NCI-H2196 (cell line): Measurements from ENCODE around the gene WTIP.
"Not testable (repeated sequence)": the region's sequence is repeated elsewhere in the genome, so short reads cannot be mapped to it uniquely, and the experiment has no call there.

Experiments
- DNase-seq: peaks from one replicate; lab custom pipeline; 2025; ENCODE audit not compliant: unreplicated experiment; lab: John Stamatoyannopoulos, UW

The WTIP gene

GRCh38 chr19:34478496-34478895, 3.1 kb upstream of the WTIP start:
- not testable (repeated sequence) for DNase-seq

- DNase-seq = no peak
Measured at GRCh38 chr19:34479396-34479795, 2.2 kb upstream of the WTIP start.

- no peak for DNase-seq
Measured at GRCh38 chr19:34480491-34480890, 1.1 kb upstream of the WTIP start.

GRCh38 chr19:34481861-34482379, 362 bp downstream of the WTIP start:
- no peak for DNase-seq

GRCh38 chr19:34482380-34483250, 1.1 kb downstream of the WTIP start:
- no peak for DNase-seq

GRCh38 chr19:34484328-34484727, 2.8 kb downstream of the WTIP start:
- no peak for DNase-seq

- DNase-seq = no peak
Measured at GRCh38 chr19:34485831-34486230, 4.3 kb downstream of the WTIP start.

- no peak for DNase-seq
Measured at GRCh38 chr19:34487651-34488051, 6.1 kb downstream of the WTIP start.

- no peak for DNase-seq
Measured at GRCh38 chr19:34489175-34489574, 7.6 kb downstream of the WTIP start.

- DNase-seq = no peak
Measured at GRCh38 chr19:34490141-34490766, 8.7 kb downstream of the WTIP start.

- no peak for DNase-seq
Measured at GRCh38 chr19:34493038-34493648, 11.6 kb downstream of the WTIP start.

- no peak for DNase-seq
Measured at GRCh38 chr19:34493649-34494044, 12.1 kb downstream of the WTIP start.

GRCh38 chr19:34494601-34495000, 13.0 kb downstream of the WTIP start:
- no peak for DNase-seq

- DNase-seq = no peak
Measured at GRCh38 chr19:34495416-34495815, 13.9 kb downstream of the WTIP start.

- DNase-seq = no peak
Measured at GRCh38 chr19:34497112-34497805, 15.7 kb downstream of the WTIP start.

- DNase-seq = no peak
Measured at GRCh38 chr19:34499155-34499834, 17.7 kb downstream of the WTIP start.

- DNase-seq = no peak
Measured at GRCh38 chr19:34500656-34501120, 19.1 kb downstream of the WTIP start.

GRCh38 chr19:34501339-34502320, 20.1 kb downstream of the WTIP start:
- DNase-seq = peak; percentile 89
